ENCODE results near the gene CORO1C. TPM values are rescaled to one million over a fixed set of nuclear protein-coding genes. Genes with fewer than 3 reads are reported as not detected.

Gene CORO1C
- polyA plus RNA-seq, 2 of the 4 experiments (the other 2 are of a cell fraction): 166 to 245 TPM

GRCh38 chr12:108734200-108734906 is 3.0 kb upstream of the CORO1C start (continued):
- TF ChIP-seq REST (IDR thresholded peaks at IDR 0.05) (no peak), CHD4 (IDR thresholded peaks at IDR 0.05; ENCODE audit: borderline replicate concordance) (no peak; the same call in 1 of the 2 replicates), USF2 (IDR thresholded peaks at IDR 0.05) (peak; percentile 78), KDM1A (IDR thresholded peaks at IDR 0.05; ENCODE audit: low read depth) (peak; percentile 19; the same call in 1 of the 2 replicates), RARB (CRISPR knock-in tag; IDR thresholded peaks at IDR 0.05) (no peak), TFCP2L1 (CRISPR knock-in tag; IDR thresholded peaks at IDR 0.05) (no peak), HMGXB4 (CRISPR knock-in tag; IDR thresholded peaks at IDR 0.05; ENCODE audit: borderline replicate concordance) (no peak), ZFP36 (IDR thresholded peaks at IDR 0.05; ENCODE audit: borderline replicate concordance, partially characterized antibody) (no peak), EP300 (IDR thresholded peaks at IDR 0.05) (no peak), MAZ (IDR thresholded peaks at IDR 0.05; ENCODE audit: borderline replicate concordance, low read depth, low read length) (no peak), BHLHE40 (IDR thresholded peaks at IDR 0.05; ENCODE audit: low read depth, low read length) (no peak), FOSL2 (IDR thresholded peaks at IDR 0.05) (no peak), FOSL2 (CRISPR knock-in tag; IDR thresholded peaks at IDR 0.05) (peak; percentile 76), ATOH8 (CRISPR knock-in tag; IDR thresholded peaks at IDR 0.05; ENCODE audit: low read depth) (0 out of 2 replicates have a peak, but pooled peaks have one; percentile 3), CTCF (IDR thresholded peaks at IDR 0.05) (no peak), FOSB (CRISPR knock-in tag; IDR thresholded peaks at IDR 0.05) (no peak), CBX8 (IDR thresholded peaks at IDR 0.05) (no peak), HOXA7 (CRISPR knock-in tag; IDR thresholded peaks at IDR 0.05) (no peak), NR3C1 (IDR thresholded peaks at IDR 0.05) (no peak), CEBPB (IDR thresholded peaks at IDR 0.05) (no peak; a peak in 2 of 4 replicates)
